H54 (cell line): Measurements from ENCODE around the gene GNMT.
A peak's percentile ranks its signal among the peaks of the same experiment; 100 is the strongest.

Experiments
- DNase-seq: peaks from one replicate; pipeline ENCODE4 v3.0.0; 2011; ENCODE audit warnings: low spot score, mixed read lengths; ENCODE audit not compliant: insufficient read length
- FAIRE-seq: peaks from 3 replicates; lab custom pipeline; 2011; peaks lifted over from hg19 to GRCh38; lab: Jason Lieb, UNC
- POLR2A ChIP-seq: IDR thresholded peaks from 2 replicates; pipeline ENCODE4 v1.6.1; 2011; ENCODE audit warnings: low read depth, mild to moderate bottlenecking, low read length

The GNMT gene

GRCh38 chr6:42962096-42962495 is 1.5 kb downstream of the GNMT start:
- no peak for TF ChIP-seq POLR2A

GRCh38 chr6:42962502-42963178 is 2.1 kb downstream of the GNMT start:
- no peak for FAIRE-seq
- no peak for DNase-seq
- no peak for TF ChIP-seq POLR2A

More at GRCh38 chr6:42962096-42962495, 1.5 kb downstream of the GNMT start:
- no peak for DNase-seq
- FAIRE-seq, result no peak

GRCh38 chr6:42963179-42963854 is 2.8 kb downstream of the GNMT start:
- TF ChIP-seq POLR2A, result no peak
- FAIRE-seq (no peak), DNase-seq (no peak)

- no peak for FAIRE-seq
- peak; percentile 58 for DNase-seq
- no peak for TF ChIP-seq POLR2A
These were observed 3.5 kb downstream of the GNMT start for GRCh38 chr6:42963855-42964605.

- DNase-seq, result no peak
- no peak for FAIRE-seq
- TF ChIP-seq POLR2A, result no peak
These were observed 6.0 kb downstream of the GNMT start for GRCh38 chr6:42966571-42966970.

- DNase-seq, result no peak
- no peak for FAIRE-seq
- TF ChIP-seq POLR2A, result no peak
These were observed 6.7 kb downstream of the GNMT start for GRCh38 chr6:42967228-42967627.

- no peak for FAIRE-seq
- DNase-seq, result no peak
- no peak for TF ChIP-seq POLR2A
These were observed 7.7 kb downstream of the GNMT start for GRCh38 chr6:42968126-42968701.

- no peak for TF ChIP-seq POLR2A
- DNase-seq (no peak), FAIRE-seq (no peak)
These were observed 8.2 kb downstream of the GNMT start for GRCh38 chr6:42968783-42969182.

GRCh38 chr6:42969431-42969830 is 8.9 kb downstream of the GNMT start:
- DNase-seq (no peak), FAIRE-seq (no peak)
- no peak for TF ChIP-seq POLR2A

GRCh38 chr6:42969934-42970333 is 9.4 kb downstream of the GNMT start:
- FAIRE-seq (no peak), DNase-seq (no peak)
- no peak for TF ChIP-seq POLR2A

GRCh38 chr6:42970871-42971612 is 10.5 kb downstream of the GNMT start:
- TF ChIP-seq POLR2A, result 0 out of 2 replicates have a peak, but pooled peaks have one; percentile 14
- no peak for DNase-seq
- no peak for FAIRE-seq

GRCh38 chr6:42971746-42972327 is 11.3 kb downstream of the GNMT start:
- no peak for DNase-seq
- FAIRE-seq, result no peak
- no peak for TF ChIP-seq POLR2A

GRCh38 chr6:42973926-42974325 is 13.4 kb downstream of the GNMT start:
- no peak for TF ChIP-seq POLR2A
- FAIRE-seq, result no peak
- no peak for DNase-seq
